Natural killer cell (primary cell): ENCODE results near the gene MIPEP. TPM values are rescaled to one million over a fixed set of nuclear protein-coding genes. Genes with fewer than 3 reads are reported as not detected.

Source experiments
- ATAC-seq, 3 donors: fragments of 150-1000 bp in 2 of 3; fragments of 200-7000 bp in 1 of 3; cut with Tn5 transposase; 1 replicate in 1 of 3; 2 replicates in 2 of 3; pipeline ENCODE4 v1.10.0; 2021; ENCODE audit warnings: mild to moderate bottlenecking in 2 of 3, moderate library complexity in 2 of 3
- DNase-seq, 2 donors: peaks; one replicate each; pipeline versions ENCODE4 v3.0.0 to v3.0.0-alpha.2; 2013 to 2021; ENCODE audit warnings: mixed read lengths in 1 of 2
- H3K27ac ChIP-seq: one replicate; pipeline ENCODE4 v1.5.1; 2013; ENCODE audit warnings: mild to moderate bottlenecking, low read length
- H3K27me3 ChIP-seq: one replicate; pipeline ENCODE4 v1.6.1; 2013; ENCODE audit warnings: low read length; ENCODE audit not compliant: control insufficient read depth, insufficient read depth
- H3K36me3 ChIP-seq: one replicate; pipeline ENCODE4 v1.6.1; 2013; ENCODE audit warnings: low read length; ENCODE audit not compliant: control insufficient read depth, insufficient read depth
- H3K4me1 ChIP-seq: one replicate; pipeline ENCODE4 v1.6.1; 2013; ENCODE audit warnings: low read length; ENCODE audit not compliant: control insufficient read depth, insufficient read depth
- H3K4me3 ChIP-seq: one replicate; pipeline ENCODE4 v1.5.1; 2013; ENCODE audit warnings: low read length
- H3K9me3 ChIP-seq: one replicate; pipeline ENCODE4 v1.6.1; 2013; ENCODE audit warnings: low read length; ENCODE audit not compliant: control insufficient read depth, insufficient read depth
- H3K27ac Mint-ChIP-seq, 2 donors: one replicate each; pipeline ENCODE4 v1.8.0; 2022; ENCODE audit warnings: mild to moderate bottlenecking in 2 of 2, mixed read lengths in 2 of 2, moderate library complexity in 1 of 2
- H3K27me3 Mint-ChIP-seq, 2 donors: one replicate each; pipeline ENCODE4 v1.8.0; 2022; ENCODE audit warnings: low read depth in 2 of 2, mixed read lengths in 2 of 2
- H3K36me3 Mint-ChIP-seq: one replicate; pipeline ENCODE4 v1.8.0; 2022; ENCODE audit warnings: mixed read lengths
- H3K4me1 Mint-ChIP-seq, 2 donors: one replicate each; pipeline ENCODE4 v1.8.0; 2022; ENCODE audit warnings: mixed read lengths in 2 of 2
- H3K4me3 Mint-ChIP-seq: one replicate; pipeline ENCODE4 v1.8.0; 2022; ENCODE audit warnings: mild to moderate bottlenecking, moderate library complexity, mixed read lengths
- H3K9me3 Mint-ChIP-seq, 2 donors: one replicate each; pipeline ENCODE4 v1.8.0; 2022; ENCODE audit warnings: mixed read lengths in 2 of 2
- CTCF ChIP-seq: fragments of 200-600 bp; IDR thresholded peaks from one replicate; pipeline ENCODE4 v1.8.0; 2022; ENCODE audit warnings: antibody characterized with exemption
- WGBS: methylation state at CpG from one replicate; pipeline ENCODE4 v1.1.7; 2013; ENCODE audit warnings: missing lambda C conversion rate; ENCODE audit not compliant: insufficient coverage; 5-methylcytosine and 5-hydroxymethylcytosine counted together
- intact Hi-C: fragments of 100-400 bp; cut with micrococcal nuclease; formaldehyde crosslinking; loops from one replicate; pipeline ENCODE4 v1.14.2; 2022
- total RNA-seq, 4 donors: library from RNA; stranded (reverse); fragments of 120-200 nt in 1 of 4; gene quantifications; one replicate each; pipeline versions ENCODE4 v1.2.3 to v1.2.4, GENCODE V29; 2013 to 2022

The MIPEP gene
- total RNA-seq, 3 donors from 2014 or later (not counting 1 experiment from before 2014, with no cell fraction given) = 9.7 to 10.1 (median 9.7) TPM

- Mint-ChIP-seq H3K4me1 (peaks cover 9 to 12% of the 10 kb centered on the region in 2 donors), H3K27ac (no peak overlapping the region), H3K27me3 (no peaks in the 10 kb centered on the region), H3K36me3 (no peaks in the 10 kb centered on the region), H3K9me3 (no peaks in the 10 kb centered on the region), H3K4me3 (no peak overlapping the region)
- DNase-seq (no peak), ATAC-seq (peak in 2 of 3 donors; percentile 45 to 50)
- no peaks in the 10 kb centered on the region for H3K27me3 ChIP-seq
- intact Hi-C loops = no loop called here
- no peak overlapping the region for H3K4me3 ChIP-seq
- no peak for TF ChIP-seq CTCF
- H3K27ac ChIP-seq = no peak overlapping the region
- H3K36me3 ChIP-seq = no peaks in the 10 kb centered on the region
- no peaks in the 10 kb centered on the region for H3K9me3 ChIP-seq
- H3K4me1 ChIP-seq = no peaks in the 10 kb centered on the region
- WGBS = 50% methylated on average over 2 of the region's 2 CpGs
These were observed 117.6 kb downstream of the MIPEP start for GRCh38 chr13:23771552-23771951.

GRCh38 chr13:23770973-23771372 lies 118.2 kb downstream of the MIPEP start:
- WGBS = 98% methylated on average over 2 of the region's 4 CpGs
- no peak for DNase-seq
- Histone ChIP-seq H3K36me3 (no peaks in the 10 kb centered on the region), H3K27ac (no peak overlapping the region), H3K4me3 (no peak overlapping the region), H3K4me1 (no peaks in the 10 kb centered on the region), H3K27me3 (no peaks in the 10 kb centered on the region), H3K9me3 (no peaks in the 10 kb centered on the region)
- Mint-ChIP-seq H3K27ac (no peak overlapping the region), H3K9me3 (no peaks in the 10 kb centered on the region), H3K4me1 (peaks cover 5 to 10% of the 10 kb centered on the region in 2 donors), H3K4me3 (no peak overlapping the region), H3K27me3 (no peaks in the 10 kb centered on the region), H3K36me3 (no peaks in the 10 kb centered on the region)
- no peak for TF ChIP-seq CTCF
- intact Hi-C loops = no loop called here
- ATAC-seq = no peak

GRCh38 chr13:23770428-23770827 lies 118.8 kb downstream of the MIPEP start:
- H3K4me1 ChIP-seq = no peaks in the 10 kb centered on the region
- Mint-ChIP-seq H3K4me3 (no peak overlapping the region), H3K9me3 (no peaks in the 10 kb centered on the region), H3K27me3 (no peaks in the 10 kb centered on the region), H3K36me3 (no peaks in the 10 kb centered on the region), H3K27ac (no peak overlapping the region), H3K4me1 (peaks cover 5 to 10% of the 10 kb centered on the region in 2 donors)
- no peak for TF ChIP-seq CTCF
- 98% methylated on average over 3 of the region's 4 CpGs for WGBS
- intact Hi-C loops = no loop called here
- no peaks in the 10 kb centered on the region for H3K27me3 ChIP-seq
- ATAC-seq (no peak), DNase-seq (no peak)
- no peak overlapping the region for H3K4me3 ChIP-seq
- H3K36me3 ChIP-seq = no peaks in the 10 kb centered on the region
- H3K9me3 ChIP-seq = no peaks in the 10 kb centered on the region
- no peak overlapping the region for H3K27ac ChIP-seq

GRCh38 chr13:23769401-23769800 lies 119.8 kb downstream of the MIPEP start:
- intact Hi-C loops = no loop called here
- Mint-ChIP-seq H3K36me3 (no peaks in the 10 kb centered on the region), H3K4me3 (no peak overlapping the region), H3K27ac (no peak overlapping the region), H3K27me3 (no peaks in the 10 kb centered on the region), H3K9me3 (no peaks in the 10 kb centered on the region), H3K4me1 (peaks cover 5 to 10% of the 10 kb centered on the region in 2 donors)
- H3K9me3 ChIP-seq = no peaks in the 10 kb centered on the region
- DNase-seq (no peak), ATAC-seq (no peak)
- H3K4me1 ChIP-seq = no peaks in the 10 kb centered on the region
- H3K27ac ChIP-seq = no peak overlapping the region
- H3K36me3 ChIP-seq = no peaks in the 10 kb centered on the region
- no peak overlapping the region for H3K4me3 ChIP-seq
- TF ChIP-seq CTCF = no peak
- H3K27me3 ChIP-seq = no peaks in the 10 kb centered on the region
- 59% methylated on average over 2 of the region's 3 CpGs for WGBS
